SK-N-MC (cell line): ENCODE data around the gene PLPPR3.

Experiments used
- DNase-seq: peaks from one replicate; pipeline ENCODE4 v3.0.0-alpha.2; 2011; ENCODE audit warnings: low read depth, low spot score
- H3K27ac ChIP-seq: fragments of 200-600 bp; sonication (generic); 2 replicates; pipeline ENCODE4 v1.5.1; 2016; ENCODE audit warnings: mixed run types
- H3K36me3 ChIP-seq: fragments of 200-600 bp; sonication (generic); 2 replicates; pipeline ENCODE4 v1.6.1; 2017; ENCODE audit warnings: antibody characterized with exemption, low read length, mixed read lengths; ENCODE audit not compliant: insufficient read depth
- H3K4me3 ChIP-seq: fragments of 200-600 bp; sonication (generic); 2 replicates; pipeline ENCODE4 v1.5.1; 2016
- H3K9ac ChIP-seq: fragments of 200-600 bp; sonication (generic); 2 replicates; pipeline ENCODE4 v1.8.0; 2017; ENCODE audit warnings: mixed run types, mixed read lengths; ENCODE audit not compliant: insufficient read length
- H3K9me3 ChIP-seq: fragments of 200-600 bp; sonication (generic); 2 replicates; pipeline ENCODE4 v1.6.1; 2017; ENCODE audit warnings: low read depth, mild to moderate bottlenecking, antibody characterized with exemption, low read length, moderate library complexity, mixed read lengths
- EZH2 ChIP-seq: fragments of 200-600 bp; sonication (generic); IDR thresholded peaks from one replicate; pipeline ENCODE4 v1.6.1; 2017; ENCODE audit warnings: antibody characterized with exemption
- FOXP2 ChIP-seq: optimal IDR thresholded peaks from 2 replicates; pipeline ENCODE3; 2011; ENCODE audit warnings: mild to moderate bottlenecking, moderate library complexity; ENCODE audit not compliant: insufficient read depth; ENCODE audit errors: extremely low read length, control extremely low read depth
- POLR2AphosphoS5 ChIP-seq: IDR thresholded peaks from 2 replicates; pipeline ENCODE4 v1.6.1; 2012; ENCODE audit warnings: mild to moderate bottlenecking, low read depth, low read length, borderline replicate concordance

PLPPR3 gene

GRCh38 chr19:835210-835810 lies 13.6 kb upstream of the PLPPR3 start:
- no peaks in the 10 kb centered on the region for H3K9me3 ChIP-seq
- TF ChIP-seq EZH2 = no peak
- no peak for TF ChIP-seq POLR2AphosphoS5
- no peak for TF ChIP-seq FOXP2
- no peak overlapping the region for H3K9ac ChIP-seq
- H3K27ac ChIP-seq = no peak overlapping the region
- no peaks in the 10 kb centered on the region for H3K36me3 ChIP-seq
- no peak overlapping the region for H3K4me3 ChIP-seq
- DNase-seq = no peak

DNA sequence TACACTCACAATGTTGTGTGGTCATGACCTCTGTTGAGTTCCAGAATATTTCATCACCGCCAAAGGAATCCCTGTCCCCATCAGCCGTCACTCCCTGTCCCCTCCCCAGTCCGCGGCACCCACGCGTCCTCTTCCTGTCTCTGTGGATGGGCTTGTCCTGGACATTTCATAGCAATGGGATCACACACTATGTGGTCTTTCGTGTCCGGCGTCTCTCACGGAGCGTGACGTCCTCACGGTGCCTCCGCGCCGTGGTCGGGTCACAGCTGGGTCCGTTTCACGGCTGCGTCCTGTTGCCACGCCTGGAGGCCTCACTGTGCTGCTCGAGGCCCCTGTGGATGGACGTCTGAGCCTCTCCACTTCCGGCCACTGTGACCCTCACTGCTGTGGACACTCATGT lies 12.5 kb upstream of the PLPPR3 start:
- no peak overlapping the region for H3K9ac ChIP-seq
- no peaks in the 10 kb centered on the region for H3K36me3 ChIP-seq
- no peak for DNase-seq
- H3K27ac ChIP-seq = no peak overlapping the region
- no peak overlapping the region for H3K4me3 ChIP-seq
- no peaks in the 10 kb centered on the region for H3K9me3 ChIP-seq
- TF ChIP-seq EZH2 (no peak), POLR2AphosphoS5 (no peak), FOXP2 (no peak)

- DNase-seq = no peak
- no peaks in the 10 kb centered on the region for H3K9me3 ChIP-seq
- H3K9ac ChIP-seq = no peak overlapping the region
- no peak overlapping the region for H3K27ac ChIP-seq
- no peak overlapping the region for H3K4me3 ChIP-seq
- TF ChIP-seq EZH2 (no peak), FOXP2 (no peak), POLR2AphosphoS5 (no peak)
- H3K36me3 ChIP-seq = no peaks in the 10 kb centered on the region
Measured at GRCh38 chr19:831407-832369, 9.9 kb upstream of the PLPPR3 start.

GRCh38 chr19:829129-829758 lies 7.5 kb upstream of the PLPPR3 start:
- TF ChIP-seq EZH2 (no peak), POLR2AphosphoS5 (no peak), FOXP2 (no peak)
- DNase-seq = no peak
- no peak overlapping the region for H3K27ac ChIP-seq
- H3K4me3 ChIP-seq = no peak overlapping the region
- H3K9me3 ChIP-seq = no peaks in the 10 kb centered on the region
- H3K9ac ChIP-seq = no peak overlapping the region
- H3K36me3 ChIP-seq = no peaks in the 10 kb centered on the region

DNA sequence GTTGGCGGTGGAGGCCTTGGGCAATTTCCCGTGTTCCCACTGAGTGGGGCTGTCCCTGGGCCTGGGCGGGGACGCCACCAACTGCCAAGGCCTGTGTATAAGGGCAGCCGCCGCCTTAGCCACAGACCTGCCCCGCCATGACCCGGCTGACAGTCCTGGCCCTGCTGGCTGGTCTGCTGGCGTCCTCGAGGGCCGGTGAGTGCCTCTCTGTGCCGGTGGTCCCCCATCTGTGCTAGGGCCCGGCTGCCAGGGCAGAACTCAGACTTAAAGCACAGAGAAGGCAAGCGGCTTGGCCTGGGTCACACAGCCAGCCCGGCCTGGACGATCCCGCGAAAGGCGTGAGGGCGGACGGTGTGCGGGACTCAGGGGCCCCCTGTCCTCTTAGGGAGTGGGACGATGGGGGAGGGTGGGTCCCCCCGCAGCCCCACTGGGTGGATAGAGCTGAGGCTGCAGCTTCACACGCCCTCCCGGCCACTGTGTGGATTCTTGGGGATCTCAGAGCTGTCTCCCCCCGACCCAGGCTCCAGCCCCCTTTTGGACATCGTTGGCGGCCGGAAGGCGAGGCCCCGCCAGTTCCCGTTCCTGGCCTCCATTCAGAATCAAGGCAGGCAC lies 6.1 kb upstream of the PLPPR3 start, which contains the start of gene AZU1:
AZU1 (plus strand) TSS at position 128 of the 612 bp plus-strand sequence; CDS start at position 138, 10 bp downstream.
- TF ChIP-seq POLR2AphosphoS5 (no peak), FOXP2 (no peak), EZH2 (no peak)
- Histone ChIP-seq H3K4me3 (no peak within 1 kb of the TSS), H3K9me3 (no peaks in the 10 kb centered on the region), H3K27ac (no peak within 1 kb of the TSS), H3K9ac (no peak within 1 kb of the TSS), H3K36me3 (no peaks in the 10 kb centered on the region)
- no peak for DNase-seq

DNA sequence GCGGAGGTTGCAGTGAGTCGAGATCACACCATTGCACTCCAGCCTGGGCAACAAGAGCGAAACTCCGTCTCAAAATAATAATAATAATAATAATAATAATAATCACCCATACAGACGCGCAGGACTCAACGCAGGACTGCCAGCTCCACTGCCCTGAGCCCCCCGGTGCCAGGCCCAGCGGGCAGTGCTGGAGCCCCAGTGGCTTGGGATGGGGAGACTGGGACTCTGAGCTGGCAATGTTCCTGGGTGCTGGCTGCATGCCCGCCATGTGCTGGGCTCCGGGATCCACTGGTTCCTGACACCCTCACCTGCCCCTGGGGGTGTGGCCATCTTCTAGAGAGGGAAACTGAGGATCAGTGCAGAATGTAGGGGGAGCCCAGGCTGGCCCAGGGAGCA lies 5.6 kb upstream of the PLPPR3 start:
- TF ChIP-seq POLR2AphosphoS5 (no peak), EZH2 (no peak), FOXP2 (no peak)
- no peak overlapping the region for H3K9ac ChIP-seq
- no peaks in the 10 kb centered on the region for H3K9me3 ChIP-seq
- H3K36me3 ChIP-seq = no peaks in the 10 kb centered on the region
- no peak for DNase-seq
- H3K4me3 ChIP-seq = no peak overlapping the region
- H3K27ac ChIP-seq = no peak overlapping the region

- H3K9ac ChIP-seq = no peak overlapping the region
- DNase-seq = no peak
- no peaks in the 10 kb centered on the region for H3K9me3 ChIP-seq
- H3K36me3 ChIP-seq = no peaks in the 10 kb centered on the region
- TF ChIP-seq FOXP2 (no peak), EZH2 (no peak), POLR2AphosphoS5 (no peak)
- H3K4me3 ChIP-seq = no peak overlapping the region
- H3K27ac ChIP-seq = no peak overlapping the region
Measured at GRCh38 chr19:825897-826644, 4.3 kb upstream of the PLPPR3 start.

DNA sequence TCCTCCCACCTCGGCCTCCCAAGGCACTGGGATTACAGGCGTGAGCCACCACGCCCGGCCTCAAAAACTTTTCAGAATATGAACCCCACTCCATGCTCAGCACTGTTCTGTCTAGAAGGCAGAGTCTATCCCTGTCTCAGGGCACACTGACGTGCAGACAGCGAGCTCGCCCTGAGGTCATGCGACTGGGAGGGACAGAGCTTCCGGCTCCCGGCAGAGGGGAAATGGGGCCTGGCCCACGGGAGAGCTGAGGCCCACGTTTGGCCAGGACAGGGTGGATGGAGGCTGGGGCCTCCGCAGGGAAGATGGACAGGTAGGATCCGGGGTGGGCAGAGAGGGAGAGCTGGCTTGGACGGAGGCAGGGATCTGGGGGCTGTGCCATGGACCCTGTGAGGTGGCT lies 3.1 kb upstream of the PLPPR3 start:
- Histone ChIP-seq H3K27ac (no peak overlapping the region), H3K4me3 (no peak overlapping the region), H3K9ac (no peak overlapping the region), H3K9me3 (no peaks in the 10 kb centered on the region), H3K36me3 (no peaks in the 10 kb centered on the region)
- DNase-seq = no peak
- TF ChIP-seq POLR2AphosphoS5 (no peak), EZH2 (no peak), FOXP2 (no peak)
